22Rv1 (cell line): Measurements from ENCODE around the gene RASD1.

Source experiments
- H3K27ac ChIP-seq: fragments of 450-650 bp; 2 replicates; pipeline ENCODE4 v1.5.1; 2017
- ZFX ChIP-seq: fragments of 450-650 bp; IDR thresholded peaks from 2 replicates; pipeline ENCODE4 v1.6.1; 2017; ENCODE audit warnings: antibody characterized with exemption, borderline replicate concordance
- TF ChIP-seq, protein P1 (sequence below): fragments of 450-650 bp; IDR thresholded peaks from 2 replicates; pipeline ENCODE4 v1.5.1; 2017; ENCODE audit warnings: mild to moderate bottlenecking

The RASD1 gene

GRCh38 chr17:17497845-17498520 lies 1.8 kb upstream of the RASD1 start:
- H3K27ac ChIP-seq, result no peak overlapping the region

DNA sequence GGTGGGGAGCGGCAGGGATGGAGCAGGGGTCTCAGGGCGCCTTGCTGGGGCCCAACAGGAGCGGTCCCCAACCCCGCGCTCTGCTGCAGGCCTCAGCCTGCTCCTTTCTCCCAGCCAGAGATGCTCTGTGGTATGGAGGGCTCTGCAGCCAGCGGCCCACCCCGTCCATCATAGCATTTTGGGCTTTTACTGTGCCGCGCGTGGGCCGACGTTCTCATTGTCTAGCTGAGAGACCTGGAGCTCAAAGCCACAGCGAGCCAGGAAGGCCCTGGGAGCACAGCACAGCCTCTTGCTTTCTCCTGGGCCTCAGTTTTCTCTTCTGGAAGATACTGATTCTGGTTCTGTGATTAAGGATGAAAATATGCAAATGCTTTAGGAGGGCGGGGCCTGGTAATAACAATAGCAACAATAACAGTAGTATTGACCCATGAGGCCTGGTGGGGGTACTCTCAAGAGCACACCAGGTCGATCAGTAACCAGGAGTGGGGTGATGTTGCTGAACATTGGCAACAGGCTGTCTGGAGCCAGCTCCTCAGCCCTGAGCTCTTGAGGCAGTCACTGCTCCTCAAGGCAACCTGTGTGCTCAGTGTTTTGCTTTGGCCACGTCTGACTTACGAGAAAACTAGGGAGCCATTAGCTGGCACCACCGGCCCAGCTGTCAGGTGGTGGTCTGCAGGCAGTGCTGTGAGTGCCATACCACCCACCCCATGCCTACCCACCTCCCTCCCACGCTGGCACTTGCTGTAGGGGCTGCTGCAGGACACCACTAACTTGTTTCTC lies 1.1 kb upstream of the RASD1 start:
- TF ChIP-seq, protein P1, sequence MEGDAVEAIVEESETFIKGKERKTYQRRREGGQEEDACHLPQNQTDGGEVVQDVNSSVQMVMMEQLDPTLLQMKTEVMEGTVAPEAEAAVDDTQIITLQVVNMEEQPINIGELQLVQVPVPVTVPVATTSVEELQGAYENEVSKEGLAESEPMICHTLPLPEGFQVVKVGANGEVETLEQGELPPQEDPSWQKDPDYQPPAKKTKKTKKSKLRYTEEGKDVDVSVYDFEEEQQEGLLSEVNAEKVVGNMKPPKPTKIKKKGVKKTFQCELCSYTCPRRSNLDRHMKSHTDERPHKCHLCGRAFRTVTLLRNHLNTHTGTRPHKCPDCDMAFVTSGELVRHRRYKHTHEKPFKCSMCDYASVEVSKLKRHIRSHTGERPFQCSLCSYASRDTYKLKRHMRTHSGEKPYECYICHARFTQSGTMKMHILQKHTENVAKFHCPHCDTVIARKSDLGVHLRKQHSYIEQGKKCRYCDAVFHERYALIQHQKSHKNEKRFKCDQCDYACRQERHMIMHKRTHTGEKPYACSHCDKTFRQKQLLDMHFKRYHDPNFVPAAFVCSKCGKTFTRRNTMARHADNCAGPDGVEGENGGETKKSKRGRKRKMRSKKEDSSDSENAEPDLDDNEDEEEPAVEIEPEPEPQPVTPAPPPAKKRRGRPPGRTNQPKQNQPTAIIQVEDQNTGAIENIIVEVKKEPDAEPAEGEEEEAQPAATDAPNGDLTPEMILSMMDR, result peak; percentile 72
- TF ChIP-seq ZFX, result no peak
- H3K27ac ChIP-seq, result no peak overlapping the region; the same call in 1 of the 2 replicates

More at GRCh38 chr17:17497845-17498520, 1.8 kb upstream of the RASD1 start:
- TF ChIP-seq, protein P1, result no peak
- no peak for TF ChIP-seq ZFX

DNA sequence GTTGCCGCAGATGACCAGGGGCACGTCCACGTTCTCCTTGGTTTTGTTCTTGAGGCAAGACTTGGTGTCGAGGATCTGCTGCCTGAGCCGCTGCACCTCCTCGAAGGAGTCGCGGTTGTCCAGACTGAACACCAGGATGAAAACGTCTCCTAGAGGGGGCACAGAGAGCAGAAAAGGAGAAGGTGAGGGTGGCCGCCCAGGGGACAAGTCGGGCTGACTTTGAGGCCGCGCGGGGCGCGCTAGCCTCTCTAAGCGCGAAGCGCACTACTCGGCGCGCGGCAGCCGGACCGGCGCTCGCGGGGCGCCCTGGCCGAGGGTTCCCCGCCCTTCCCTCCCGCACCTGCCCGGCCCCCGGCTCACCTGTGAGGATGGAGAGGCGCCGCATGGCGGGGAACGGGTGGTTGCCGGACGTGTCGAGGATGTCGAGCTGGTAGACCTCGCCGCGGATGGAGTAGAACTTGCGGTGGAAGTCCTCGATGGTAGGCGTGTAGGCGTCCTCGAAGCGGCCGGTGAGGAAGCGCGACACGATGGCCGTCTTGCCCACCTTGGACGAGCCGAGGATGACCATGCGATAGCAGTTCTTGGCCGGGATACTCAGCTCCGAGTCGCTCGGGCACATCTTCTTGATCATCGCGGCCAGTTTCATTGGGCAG lies 533 bp downstream of the RASD1 start:
- H3K27ac ChIP-seq, result no peak overlapping the region; the same call in 1 of the 2 replicates
- no peak for TF ChIP-seq ZFX
- TF ChIP-seq, protein P1, result no peak

DNA sequence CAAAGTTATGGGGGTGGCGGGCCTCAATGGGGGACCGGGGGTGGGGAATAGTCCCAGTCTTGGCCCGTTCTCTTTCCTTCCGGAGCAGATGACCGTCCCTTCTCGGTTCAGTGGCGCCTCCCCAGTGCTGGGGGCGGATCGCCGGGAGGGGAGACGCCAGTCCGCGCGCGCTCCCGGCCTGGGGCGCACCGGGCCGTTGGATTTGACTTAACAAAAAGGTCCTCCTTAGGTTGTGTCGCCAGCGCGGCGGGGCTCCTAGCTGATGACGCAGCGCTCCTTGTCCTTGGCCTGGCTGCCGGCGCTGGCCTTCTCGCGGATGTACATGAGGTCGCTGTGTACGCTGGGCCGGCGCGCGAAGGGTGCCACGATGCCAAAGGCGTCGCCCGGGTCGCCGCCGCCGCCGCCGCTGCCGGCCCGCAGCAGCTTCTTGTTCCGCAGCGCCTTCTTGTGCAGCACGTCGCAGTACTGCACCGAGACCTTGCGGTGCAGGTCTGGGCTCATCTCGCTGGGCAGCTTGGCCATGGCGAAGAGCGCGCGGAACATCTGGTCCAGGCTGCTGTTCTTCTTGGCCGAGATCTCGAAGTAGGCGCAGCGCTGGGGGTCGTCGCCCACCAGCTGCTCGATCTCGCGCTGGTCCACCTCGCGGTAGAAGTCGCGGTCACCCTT lies 1.2 kb downstream of the RASD1 start:
- TF ChIP-seq ZFX, result no peak
- TF ChIP-seq, protein P1, result peak; percentile 16; the same call in 1 of the 2 replicates
- no peak overlapping the region; the same call in 1 of the 2 replicates for H3K27ac ChIP-seq

DNA sequence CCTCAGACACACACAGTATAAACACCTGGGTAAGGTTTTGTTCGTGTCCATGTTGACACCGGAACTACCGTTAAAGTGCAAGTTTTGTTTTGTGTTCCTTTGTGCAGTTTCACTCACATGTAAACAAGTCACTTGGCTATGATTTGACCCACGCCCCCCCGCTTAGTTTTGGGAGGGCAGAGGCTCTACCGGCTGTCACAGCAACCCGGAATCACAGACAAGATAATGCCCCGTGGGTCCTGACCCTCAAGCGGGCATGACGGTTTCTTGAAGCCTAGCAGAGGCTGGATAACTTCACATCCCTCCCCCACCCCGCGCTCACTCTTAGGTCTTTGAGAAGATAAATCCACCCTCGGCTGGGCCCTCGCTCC lies 1.7 kb downstream of the RASD1 start:
- H3K27ac ChIP-seq, result no peak overlapping the region; the same call in 1 of the 2 replicates
- TF ChIP-seq, protein P1, result no peak
- no peak for TF ChIP-seq ZFX

DNA sequence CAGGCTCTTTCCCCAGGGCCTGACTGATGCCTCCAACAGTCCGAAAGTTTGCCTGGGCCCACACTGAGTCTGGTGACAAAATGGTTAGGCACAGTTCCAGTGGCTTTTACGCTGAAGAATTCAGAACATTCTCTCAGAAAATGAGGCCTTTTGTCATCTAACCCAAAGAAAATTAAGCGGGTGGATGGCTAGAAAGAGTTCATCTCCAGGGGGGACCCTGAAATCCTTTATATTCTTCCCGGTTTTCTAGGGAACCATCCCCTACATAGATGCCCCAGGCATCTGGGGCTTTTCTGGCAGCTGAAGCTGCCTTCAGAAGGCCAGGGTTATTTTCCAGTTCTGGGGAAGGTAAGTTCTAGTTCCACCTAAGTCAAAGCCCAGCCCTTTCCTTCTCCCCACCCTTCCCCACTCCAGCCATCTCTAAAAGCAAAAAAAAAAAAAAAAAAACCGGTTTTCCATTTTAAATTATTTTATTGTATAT lies 2.2 kb downstream of the RASD1 start:
- no peak overlapping the region; the same call in 1 of the 2 replicates for H3K27ac ChIP-seq
- TF ChIP-seq, protein P1, result no peak
- no peak for TF ChIP-seq ZFX
